GM19351 (cell line): Measurements from ENCODE around the gene APBA2.
"Not testable (repeated sequence)": the region's sequence is repeated elsewhere in the genome, so short reads cannot be mapped to it uniquely, and the experiment has no call there.

Experiments
- ATAC-seq: cut with Tn5 transposase; IDR thresholded peaks from one replicate; pipeline ENCODE4 v1.9.1; 2021; ENCODE audit warnings: mild to moderate bottlenecking, moderate library complexity; ENCODE audit not compliant: unreplicated experiment

Gene APBA2

DNA sequence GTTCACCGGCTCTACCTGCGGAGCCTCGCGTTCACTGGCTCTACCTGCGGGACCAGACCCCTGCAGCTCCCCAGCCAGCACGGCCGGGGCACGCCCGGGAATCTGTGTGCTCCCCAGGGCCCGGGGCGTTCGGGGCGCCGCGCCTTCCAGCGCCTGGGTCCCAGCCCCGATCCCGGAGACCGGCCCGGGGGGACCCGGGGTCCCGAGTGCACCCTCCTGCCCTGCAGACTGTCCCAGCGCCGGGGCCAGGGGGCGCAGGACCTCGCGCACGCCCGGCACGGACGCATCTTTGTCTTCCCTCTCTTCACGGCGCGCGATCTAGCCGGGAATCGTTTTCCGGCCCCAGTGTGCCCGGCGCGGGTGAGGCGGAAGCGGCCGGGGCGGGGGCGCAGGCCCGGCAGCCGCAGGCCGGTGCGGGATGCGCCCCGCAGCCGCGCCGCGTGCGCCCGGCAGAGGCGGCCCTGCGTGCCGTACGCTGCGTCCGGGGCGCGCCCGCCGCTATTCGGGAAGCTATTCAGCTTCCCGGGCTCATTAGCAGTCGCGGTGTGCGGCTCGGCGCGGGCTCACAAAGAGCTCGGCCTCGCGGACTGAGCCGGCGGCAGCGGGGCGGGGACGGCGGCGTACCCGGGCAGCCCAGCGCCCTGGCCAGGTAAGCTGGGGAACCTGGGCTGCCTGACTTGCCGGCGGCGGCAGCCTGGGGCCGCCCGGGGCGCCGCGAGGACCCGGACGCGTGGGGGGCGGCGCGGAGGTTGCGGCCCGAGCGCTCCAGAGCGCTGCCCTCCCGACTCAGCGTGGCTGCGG, at the start of gene APBA2:
TSS of gene APBA2 (plus strand) at position 345 of the 801 bp plus-strand sequence. CDS start 167,911 bp downstream, outside the sequence.
- ATAC-seq = no peak

DNA sequence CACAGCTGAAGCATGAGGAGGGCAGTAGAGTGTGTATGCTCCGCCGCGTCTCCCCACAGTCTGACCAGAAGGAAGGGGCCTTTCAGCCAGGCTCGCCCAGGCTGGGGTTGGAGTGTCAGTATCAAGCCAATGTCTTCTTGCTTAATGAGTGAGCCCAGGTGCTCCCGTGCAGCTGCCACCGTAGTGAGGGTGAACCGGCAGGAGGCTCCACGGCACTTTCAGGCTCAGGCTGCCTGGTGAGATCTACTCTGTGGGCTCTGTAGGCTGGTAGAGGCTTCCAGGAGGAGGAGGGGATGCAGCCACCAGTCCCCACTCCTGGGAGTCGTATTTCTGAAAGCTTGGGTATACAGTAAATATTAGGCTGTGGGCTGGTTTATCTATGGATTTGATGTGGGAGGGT, 45.5 kb upstream of the APBA2 start:
- ATAC-seq = not testable (repeated sequence)

DNA sequence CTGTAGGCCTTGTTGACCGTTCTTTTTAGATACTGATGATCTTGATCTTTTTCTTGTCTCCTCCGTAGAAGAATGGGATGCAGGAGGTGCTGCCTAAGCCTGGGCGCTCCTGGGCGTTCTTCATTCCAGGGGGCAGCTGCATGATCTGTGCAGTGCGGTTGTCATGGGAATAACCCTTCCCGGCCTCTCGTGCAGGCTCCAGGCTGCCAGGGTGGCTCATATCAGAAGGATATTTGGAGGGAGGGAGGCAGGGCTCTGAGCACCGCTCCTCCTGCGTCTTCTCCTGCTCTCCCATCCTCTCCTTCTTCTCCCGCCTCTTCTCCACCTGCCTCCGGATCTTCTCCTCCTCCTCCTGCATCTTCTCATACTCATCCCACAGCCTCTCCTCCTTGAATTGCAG, 43.6 kb upstream of the APBA2 start:
- ATAC-seq = not testable (repeated sequence)

DNA sequence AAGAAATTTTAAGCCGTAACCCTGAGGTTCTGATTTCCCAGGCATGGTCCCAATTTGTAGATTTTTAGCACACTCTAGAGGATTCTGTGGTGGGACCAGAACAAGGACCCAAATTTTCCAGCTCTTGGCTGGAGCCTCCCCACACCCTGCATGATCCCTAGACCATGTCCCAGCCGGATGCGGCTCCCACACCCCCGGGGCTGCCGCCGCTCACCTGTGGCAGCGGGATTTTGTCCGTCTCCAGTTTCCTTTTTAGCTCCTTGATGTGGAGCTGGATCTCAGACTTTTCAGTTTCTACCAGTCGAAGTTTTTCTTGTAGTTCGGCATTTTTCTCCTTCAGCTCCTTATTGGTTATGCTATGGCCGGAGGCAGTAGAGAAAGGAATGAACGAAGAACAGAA, 42.3 kb upstream of the APBA2 start:
- ATAC-seq = not testable (repeated sequence)

DNA sequence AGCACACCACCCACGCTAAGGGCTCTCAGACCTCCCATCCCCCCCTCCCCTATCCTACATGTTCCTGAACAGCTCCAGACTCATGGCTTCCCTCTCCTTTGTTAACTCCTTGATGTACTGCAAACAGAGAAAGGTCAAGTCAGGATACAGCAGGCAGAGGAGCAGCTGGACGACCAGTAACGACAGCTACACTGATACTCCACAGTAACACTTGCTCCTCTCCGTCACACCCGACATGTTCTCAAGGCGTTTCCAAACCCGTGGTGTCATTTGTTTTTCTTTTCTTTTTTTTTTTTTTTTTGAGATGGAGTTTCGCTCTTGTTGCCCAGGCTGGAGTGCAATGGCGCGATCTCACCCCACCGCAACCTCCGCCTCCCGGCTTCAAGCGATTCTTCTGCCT, 41.6 kb upstream of the APBA2 start:
- not testable (repeated sequence) for ATAC-seq

DNA sequence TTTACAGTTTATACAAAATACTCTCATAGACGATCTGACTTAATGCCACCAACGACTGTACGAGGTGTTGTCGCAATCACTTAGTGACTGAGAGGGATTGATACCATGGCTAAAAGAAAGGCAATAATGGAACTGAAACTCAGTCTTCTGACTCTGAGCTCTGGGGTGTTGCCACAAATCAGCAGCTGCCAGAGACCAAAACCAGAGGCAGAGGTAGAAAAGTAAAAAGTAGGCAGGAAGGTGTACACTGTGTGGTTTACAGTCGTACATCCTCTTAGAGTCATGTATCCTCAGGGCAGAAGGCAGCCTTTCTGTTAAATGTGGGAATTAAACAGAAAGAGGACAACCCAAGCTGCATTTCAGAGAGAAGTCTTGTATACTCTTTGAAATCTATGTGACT, 38.5 kb upstream of the APBA2 start:
- not testable (repeated sequence) for ATAC-seq

DNA sequence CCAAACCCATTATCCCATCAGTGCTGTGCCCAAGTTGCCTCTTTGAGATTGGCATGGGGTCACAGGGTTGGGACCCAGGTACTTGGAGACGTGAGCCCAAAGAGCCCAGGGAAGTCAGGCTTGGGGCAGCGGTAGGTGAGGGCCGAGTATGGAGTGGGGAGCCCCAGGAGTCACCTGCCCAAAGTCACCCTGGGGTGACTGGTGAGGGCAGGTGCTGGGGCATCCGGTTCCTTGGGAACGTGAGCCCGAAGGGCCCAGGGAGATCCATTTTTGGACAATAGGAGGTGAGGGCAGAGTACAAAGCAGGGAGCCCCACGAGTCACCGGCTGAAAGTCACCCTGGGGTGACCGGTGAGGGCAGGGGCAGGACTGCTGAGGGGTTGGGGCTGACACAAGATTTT, 37.8 kb upstream of the APBA2 start:
- ATAC-seq = not testable (repeated sequence)

DNA sequence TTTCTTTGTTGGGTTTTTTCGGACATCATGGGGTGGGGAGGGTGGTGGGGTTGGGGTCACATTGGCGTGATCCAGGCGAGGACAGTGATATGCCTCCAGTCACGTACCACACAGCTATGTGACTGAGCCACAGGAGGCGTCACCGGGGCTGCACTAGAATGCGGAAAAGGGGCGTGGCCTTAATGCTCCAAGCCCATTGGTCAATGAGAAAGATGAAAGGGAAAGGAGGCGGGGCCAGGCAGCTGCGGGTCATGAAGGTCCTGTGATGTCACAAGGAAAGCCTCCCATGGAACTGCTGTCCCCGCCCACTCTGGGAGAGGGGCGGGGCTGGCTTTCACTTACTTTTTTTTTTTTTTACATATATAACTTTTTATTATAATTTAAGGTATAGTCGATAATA, 37.3 kb upstream of the APBA2 start, which contains the start of gene GOLGA6L7:
TSS of gene GOLGA6L7 (minus strand) at position 124 of the 400 bp plus-strand sequence. CDS start at position 29, 95 bp downstream.
- not testable (repeated sequence) for ATAC-seq

DNA sequence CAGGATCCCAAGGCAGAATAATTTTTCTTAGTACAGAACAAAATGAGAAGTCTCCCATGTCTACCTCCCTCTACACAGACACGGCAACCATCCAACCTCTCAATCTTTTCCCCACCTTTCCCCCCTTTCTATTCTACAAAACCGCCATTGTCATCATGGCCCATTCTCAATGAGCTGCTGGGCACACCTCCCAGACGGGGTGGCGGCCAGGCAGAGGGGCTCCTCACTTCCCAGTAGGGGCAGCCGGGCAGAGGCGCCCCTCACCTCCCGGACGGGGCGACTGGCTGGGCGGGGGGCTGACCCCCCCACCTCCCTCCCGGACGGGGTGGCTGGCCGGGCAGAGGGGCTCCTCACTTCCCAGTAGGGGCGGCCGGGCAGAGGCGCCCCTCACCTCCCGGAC, 36.5 kb upstream of the APBA2 start:
- ATAC-seq = not testable (repeated sequence)

DNA sequence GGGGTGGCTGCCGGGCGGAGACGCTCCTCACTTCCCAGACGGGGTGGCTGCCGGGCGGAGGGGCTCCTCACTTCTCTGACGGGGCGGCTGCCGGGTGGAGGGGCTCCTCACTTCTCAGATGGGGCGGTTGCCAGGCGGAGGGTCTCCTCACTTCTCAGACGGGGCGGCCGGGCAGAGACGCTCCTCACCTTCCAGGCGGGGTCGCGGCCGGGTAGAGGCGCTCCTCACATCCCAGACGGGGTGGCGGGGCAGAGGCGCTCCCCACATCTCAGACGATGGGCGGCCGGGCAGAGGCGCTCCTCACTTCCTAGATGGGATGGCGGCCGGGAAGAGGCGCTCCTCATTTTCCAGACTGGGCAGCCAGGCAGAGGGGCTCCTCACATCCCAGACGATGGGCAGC, 36.0 kb upstream of the APBA2 start:
- not testable (repeated sequence) for ATAC-seq

DNA sequence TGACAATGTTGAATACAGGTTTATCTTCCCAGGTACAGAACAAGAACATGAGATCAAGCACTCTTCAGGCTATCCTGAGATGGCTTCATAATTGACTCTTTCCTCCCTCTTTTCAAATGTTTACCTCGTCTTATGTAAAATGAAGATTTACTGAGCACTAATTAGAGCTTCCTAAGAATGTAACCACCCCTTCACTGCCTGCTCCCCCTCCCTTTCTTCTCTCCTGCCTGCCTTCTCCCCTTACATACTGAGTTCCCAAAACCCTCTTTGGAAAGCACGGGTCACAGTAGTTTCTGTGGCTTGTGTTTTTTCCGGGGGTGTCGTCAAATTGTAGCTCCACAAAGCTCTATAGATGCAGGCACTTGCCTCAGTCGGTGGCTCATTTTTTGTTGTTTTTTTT, 32.1 kb upstream of the APBA2 start:
- ATAC-seq = not testable (repeated sequence)

DNA sequence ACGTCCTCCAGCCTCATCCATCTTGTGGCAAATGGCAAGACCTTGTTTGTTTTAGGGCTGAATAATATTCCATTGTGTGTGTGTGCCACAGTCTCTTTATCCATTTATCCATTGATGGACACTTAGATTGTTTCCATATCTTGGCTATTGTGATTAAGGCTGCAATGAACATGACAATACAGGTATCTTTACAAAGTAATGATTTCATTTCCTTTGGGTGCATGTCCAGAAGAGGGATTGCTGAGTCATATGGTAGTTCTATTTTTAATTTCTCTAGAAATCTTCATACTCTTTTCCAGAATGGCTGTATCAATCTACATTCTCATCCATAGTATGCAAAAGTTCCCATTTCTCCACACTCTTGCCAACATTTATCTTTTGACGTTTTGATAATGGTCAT, 31.2 kb upstream of the APBA2 start:
- not testable (repeated sequence) for ATAC-seq

DNA sequence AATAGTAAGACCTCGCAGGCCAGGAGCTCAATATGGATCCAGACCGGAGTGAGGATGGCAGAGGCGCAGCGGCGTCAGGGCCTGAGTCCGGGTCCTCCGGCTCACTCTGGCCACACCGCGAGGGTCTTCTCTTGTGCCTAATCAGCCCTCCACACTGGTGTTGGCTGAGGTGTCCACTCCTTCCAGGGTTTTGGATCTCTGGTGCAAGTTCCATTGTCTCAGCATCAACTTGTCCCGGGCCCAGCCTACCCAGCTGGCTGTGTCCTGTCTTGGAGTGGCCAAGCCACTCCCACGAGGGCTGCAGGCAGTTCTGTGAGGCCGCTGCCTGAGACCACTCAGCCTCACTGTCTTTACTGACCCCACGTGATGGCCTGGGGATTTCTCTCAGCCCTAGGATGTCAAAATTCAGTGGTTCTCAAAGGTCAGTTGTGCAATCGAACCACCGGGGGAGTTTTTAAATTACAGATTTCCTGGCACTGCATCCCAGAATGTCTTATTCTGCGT, 24.7 kb upstream of the APBA2 start:
- ATAC-seq = no peak

DNA sequence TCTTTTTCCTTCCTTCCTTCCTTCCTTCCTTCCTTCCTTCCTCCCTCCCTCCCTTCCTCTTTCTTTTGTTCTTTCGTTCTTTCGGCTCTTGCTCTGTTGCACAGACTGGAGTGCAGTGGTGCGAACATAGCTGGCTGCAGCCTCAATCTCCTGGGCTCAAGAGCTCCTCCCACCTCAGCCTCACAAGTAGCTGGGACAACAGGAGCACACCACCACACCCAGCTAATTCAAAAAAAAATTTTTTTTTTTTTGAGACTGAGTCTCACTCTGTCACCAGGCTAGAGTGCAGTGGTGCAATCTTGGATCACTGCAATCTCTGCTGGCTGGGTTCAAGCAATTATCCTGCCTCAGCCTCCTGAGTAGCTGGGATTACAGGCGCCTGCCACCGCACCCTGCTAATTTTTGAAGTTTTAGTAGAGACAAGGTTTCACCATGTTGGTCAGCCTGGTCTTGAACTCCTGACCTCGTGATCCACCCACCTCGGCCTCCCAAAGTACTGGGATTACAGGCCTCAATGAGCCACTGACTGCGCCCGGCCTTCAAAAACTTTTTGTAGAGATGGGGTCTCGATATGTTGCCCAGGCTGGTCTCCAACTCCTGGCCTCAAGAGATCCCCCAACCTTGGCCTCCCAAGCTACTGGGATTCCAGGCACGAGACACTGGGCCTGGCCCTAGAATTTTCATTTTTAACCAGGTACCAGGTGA, 24.0 kb upstream of the APBA2 start:
- ATAC-seq = not testable (repeated sequence)

DNA sequence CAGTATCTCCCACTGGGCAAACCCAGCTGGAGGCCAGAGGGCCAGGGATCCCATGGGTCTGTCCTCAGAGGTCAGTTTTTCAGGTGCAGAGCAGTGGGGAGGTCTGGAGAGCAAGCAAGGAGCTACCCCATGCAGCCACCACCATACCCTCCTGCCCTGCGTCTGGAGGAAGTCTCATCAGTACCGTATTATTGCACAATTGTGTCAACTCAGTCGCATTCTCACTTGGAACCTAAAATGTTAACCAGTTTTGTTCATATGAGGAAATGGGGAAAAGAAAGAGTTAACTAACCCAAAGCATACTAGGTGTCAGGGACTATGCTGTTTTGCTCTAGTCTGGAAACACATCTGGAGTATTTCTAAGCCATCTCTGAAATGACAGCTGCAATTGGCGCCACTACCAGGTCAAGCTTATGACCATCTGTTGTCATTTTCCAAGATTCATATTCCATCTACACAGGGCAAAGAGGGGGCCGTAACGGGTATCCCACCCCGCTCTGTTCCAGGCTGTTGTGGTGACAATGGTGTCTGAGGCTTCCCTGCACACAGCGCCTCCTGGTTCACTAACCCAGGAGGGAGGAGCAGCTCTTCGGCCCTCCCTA, 16.9 kb upstream of the APBA2 start:
- ATAC-seq = no peak

DNA sequence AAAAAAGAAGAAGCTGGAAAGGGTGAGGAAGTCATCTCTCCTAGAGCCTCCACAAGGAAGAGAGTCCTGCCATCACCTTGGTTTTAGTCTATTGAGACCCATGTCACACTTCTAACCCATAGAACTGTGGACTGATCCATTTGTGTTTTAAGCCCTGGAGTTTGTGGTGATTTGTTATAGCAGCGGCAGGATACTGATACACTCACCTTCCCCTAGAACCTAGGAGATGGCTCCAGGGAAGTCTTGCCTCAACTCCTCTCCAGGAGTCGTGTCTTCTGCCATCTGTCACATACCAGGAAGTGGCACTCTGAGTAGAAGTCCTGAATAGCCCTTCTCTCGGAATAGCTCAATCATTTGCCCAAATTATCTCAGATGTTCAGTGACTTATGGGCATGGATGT, 14.6 kb upstream of the APBA2 start:
- no peak for ATAC-seq

DNA sequence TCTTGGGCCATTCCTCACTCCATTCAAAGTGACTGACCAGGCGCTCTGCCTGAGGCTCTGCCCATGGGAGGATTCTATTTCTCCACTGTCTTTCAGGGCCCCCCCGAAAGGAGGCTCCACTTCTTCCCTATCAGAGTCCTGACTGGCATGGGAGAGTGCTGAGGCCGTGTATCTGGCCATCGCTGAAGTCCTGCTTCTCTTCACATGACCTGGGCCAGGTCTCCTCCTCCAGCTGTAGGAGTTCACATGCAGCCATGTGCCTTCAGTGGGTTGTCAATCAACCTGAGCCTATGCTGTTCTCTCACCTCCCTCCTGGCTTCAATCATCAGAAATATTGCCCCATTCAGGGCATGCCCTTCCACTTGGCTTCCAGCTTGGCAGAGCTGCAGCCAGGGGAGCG, 12.8 kb upstream of the APBA2 start:
- ATAC-seq = no peak

DNA sequence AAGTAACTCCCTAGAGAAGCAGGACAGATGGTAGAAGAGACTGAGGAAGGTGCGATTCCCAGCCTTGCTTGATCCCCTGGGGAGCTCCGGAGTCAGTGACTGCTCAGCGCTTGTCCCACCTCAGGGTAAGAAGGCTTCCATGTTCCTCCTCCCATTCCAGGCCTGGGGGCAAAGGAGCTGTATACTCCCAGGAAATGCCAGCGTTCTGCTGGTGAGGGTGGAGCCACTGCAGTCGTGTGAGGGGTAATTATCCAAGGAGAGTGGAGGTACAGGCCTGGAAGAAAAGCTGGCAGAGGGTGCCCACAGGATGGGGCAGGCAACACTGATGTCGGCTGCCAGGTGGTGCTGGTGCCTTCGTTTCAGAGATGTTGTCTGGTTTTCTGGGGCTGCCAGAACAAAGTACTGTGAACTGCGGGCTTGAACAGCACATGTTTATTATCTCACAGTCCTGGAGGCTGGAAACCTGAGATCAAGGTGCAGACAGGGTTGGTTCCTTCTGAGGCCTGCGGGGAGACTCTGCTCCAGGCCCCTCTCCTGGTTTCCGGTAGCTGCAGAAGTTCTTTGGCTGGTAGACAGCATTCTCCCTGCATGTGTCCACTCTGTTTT, 12.1 kb upstream of the APBA2 start:
- no peak for ATAC-seq

DNA sequence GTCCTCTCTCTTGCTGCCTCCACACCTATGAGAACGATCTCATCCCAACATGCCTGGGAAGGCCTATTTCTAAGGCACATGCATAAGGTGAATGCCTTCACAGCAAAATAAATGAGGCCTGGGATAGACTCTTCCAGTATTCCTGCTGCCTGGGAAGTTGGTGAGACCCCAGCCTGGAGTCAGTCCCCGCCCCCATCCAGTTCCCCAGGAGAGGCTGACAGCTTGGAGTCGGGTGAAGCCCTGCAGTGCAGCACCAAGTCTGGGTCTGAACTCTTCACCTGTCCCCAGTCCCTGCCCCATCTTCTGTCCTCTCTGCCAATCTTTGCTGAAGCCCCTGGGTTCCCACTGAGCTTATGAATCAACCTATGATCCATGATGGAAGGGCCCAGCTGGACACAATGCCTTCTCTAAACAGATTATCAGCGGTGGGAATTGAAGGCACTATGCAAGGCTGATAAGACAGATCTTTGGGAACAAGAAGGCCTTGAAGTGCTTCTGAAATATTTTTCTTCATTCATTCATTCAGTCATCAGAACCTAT, 10.2 kb upstream of the APBA2 start:
- ATAC-seq = no peak

DNA sequence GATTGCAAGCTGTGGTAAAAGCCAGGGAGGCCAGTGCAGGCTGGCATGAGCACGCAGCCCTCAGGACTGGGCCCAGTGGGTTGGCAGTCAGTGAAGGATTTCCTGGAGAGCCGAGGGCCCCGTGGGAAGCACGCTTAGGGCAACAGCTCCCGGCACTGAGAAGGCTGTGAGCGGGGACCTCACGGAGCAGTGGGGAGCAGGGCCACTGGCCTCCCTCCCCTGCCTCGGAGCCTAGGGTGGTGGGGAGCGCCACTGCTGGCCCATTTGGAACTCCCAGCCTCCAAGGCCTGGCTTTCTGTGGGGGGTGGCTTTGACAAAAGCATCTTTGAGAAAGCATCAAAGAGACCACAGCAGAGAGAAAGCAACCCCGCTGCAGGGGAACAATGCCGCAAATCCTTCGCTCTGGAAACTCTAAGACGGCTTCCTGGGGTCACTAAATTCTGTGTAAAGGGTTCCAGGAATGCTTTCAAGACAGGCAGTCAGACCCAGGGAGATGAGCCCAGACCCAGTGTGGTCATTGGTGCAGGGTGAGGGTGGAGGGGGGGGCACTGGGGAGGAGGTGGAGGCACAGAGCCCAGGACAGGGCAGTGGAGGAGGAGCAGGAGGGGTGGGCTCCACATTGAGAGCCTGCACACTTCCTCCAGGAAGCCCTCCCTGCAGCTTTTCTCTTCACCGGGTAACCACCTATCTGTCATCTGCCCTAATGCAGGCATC, 9.5 kb upstream of the APBA2 start:
- ATAC-seq = no peak
